Esophagus muscularis mucosa (tissue), 3 donors: Measurements from ENCODE around the gene FAM187B.

Experiments
- CTCF ChIP-seq, 3 experiments: fragments of 200-600 bp in 2 of 3; fragments of 450-650 bp in 1 of 3; sonication (generic) in 2 of 3; IDR thresholded peaks; one replicate each; pipeline ENCODE4 v1.5.1; 2017 to 2019; ENCODE audit warnings: antibody characterized with exemption in 3 of 3, mild to moderate bottlenecking in 2 of 3, moderate library complexity in 1 of 3
- POLR2A ChIP-seq: fragments of 450-650 bp; IDR thresholded peaks from one replicate; pipeline ENCODE4 v1.6.1; 2017; ENCODE audit warnings: antibody characterized with exemption, moderate library complexity, mild to moderate bottlenecking, low read depth

DNA sequence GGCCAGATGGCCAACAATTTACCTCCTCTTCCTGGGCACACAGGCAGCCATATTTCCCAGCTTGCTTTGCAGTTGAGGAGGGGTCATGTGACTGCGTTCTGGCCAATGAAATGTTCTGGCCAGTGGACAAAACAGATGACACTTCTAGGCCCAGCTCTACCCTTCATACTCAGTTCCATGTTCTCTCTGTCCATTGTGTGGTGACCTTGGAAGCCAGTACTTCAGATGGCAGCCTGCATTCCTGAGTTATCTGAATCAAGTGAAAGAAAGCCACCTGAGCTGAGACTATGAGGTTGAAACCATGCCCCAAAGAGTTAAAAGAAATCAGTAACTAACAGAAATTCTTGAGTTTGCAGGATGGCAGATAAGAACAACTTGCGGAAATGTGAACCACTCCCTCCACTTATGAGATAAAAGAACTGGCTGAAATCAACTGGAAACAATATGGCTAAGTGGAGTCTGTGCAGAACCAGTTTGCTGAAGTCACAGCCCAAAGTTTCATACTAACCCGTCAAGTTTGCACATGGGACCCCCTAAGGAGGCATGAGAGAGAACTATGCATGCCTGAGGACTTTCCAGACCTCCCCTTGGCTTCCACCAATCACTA lies 8.1 kb downstream of the FAM187B start:
- TF ChIP-seq CTCF (IDR thresholded peaks at IDR 0.05) (no peak), POLR2A (no peak)
